Activated T-cell treated with anti-CD3 and anti-CD28 coated beads for 48 hours (primary cell): ENCODE data around the gene TRIM29.
A peak's percentile ranks its signal among the peaks of the same experiment; 100 is the strongest.

ENCODE experiments used
- DNase-seq: peaks from one replicate; pipeline ENCODE4 v3.0.0-alpha.2; 2020; ENCODE audit warnings: low read depth

The TRIM29 gene

DNA sequence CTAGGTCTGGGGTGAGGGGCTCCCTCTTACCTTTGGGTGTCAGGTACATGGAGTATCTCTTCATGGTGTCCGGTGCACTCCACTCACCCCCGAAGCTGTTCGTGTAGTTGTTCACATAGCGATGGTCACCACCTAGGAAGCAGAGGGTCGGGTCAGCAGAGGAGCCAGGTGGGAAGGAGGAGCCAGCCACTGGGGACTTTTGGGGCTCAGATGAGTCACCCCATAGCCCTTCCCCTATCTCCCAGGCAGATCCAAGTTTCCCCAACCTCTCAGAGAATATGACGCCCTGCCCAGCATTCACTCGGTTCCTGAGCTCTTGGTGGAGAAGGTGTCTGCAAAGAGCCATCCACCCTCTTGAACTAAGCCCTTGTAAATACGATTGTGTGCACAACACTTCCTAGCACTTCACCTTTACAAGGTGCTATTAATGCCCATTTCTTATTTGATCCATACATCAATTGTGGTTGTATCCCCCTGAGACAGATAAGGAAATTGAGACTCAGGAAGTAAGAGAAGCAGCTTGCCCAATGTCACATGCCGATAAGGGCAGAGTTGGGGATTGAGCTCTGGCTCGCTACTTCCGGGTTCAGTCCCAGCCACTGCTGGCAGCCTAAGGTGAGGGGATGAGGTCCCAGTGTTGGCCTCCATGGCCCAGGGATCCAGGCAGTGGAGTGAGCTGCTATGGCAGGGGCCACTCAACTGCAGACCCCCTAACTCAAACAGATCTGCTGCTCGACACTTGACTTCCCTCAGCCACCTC lies 14.8 kb downstream of the TRIM29 start:
- no peak for DNase-seq

DNA sequence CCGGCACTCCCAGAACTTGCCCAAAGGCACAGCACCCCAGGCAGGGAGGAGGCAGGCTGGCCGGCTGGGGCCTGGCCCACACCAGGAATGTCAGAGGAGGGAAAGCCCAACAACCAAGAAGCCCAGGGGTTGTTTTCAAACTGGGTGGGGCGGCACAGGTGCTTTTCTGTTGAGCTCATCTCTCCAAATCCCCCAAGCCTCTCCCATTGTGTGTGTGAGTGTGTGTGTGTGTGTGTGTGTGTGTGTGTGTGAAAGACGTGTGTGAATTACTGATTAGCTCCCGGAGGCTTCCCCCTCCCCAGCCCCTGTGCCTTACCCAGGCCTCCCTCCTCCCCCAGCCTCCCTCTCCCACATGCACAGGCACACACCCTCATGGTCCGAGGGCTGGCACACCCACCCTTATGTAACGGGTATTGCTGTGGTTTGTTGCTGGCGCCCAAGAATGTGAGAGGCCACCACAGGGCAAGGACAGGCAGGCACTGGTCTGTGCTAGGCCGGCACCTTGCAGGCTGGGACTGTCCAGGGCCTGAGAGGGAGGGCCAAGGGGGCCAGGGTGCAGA lies 15.9 kb downstream of the TRIM29 start:
- no peak for DNase-seq

DNA sequence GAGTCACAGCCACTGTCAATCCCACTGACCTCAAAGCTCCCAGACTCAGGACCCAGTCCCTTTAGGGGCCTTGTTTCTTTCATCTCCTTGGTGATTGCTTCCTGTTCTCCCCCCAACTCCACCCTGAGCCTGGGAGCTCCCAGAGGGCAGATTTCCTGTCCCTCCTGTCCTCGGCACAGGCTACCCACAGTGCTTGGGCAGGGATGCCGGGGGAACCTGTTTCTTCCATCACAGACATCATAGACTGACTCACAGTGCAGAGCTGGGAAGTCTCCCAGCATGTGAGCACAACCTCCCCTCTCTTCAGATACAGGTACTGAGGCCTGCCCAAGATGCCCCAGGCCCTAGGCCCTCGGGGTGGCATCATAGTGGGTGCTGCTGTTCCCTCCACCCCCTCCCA lies 16.6 kb downstream of the TRIM29 start:
- no peak for DNase-seq

DNA sequence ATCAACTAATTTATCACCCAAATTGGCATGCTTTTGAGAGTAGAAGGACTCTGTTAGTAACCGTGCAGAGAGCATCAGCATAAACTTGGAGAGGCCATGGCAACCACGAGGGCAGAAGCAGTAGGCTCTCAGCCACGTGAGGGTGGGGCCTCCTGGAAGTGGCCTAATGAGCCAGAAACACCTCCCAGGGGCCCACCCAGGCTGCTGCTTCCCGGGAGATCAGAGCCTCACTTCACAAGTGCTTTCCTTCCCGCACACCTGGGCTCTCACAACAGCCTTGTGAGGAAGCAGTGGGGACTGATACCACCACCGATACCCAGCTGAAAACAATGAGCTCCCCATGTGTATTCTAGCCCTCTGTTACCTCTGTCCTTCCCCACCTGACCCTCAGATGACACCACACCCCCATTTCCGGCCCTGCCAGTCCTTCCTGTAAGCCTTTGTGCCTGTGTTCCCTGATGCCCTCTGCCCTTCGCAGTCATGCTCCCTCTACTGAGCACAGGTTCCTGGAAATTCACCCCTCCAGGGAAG lies 17.0 kb downstream of the TRIM29 start:
- no peak for DNase-seq

DNA sequence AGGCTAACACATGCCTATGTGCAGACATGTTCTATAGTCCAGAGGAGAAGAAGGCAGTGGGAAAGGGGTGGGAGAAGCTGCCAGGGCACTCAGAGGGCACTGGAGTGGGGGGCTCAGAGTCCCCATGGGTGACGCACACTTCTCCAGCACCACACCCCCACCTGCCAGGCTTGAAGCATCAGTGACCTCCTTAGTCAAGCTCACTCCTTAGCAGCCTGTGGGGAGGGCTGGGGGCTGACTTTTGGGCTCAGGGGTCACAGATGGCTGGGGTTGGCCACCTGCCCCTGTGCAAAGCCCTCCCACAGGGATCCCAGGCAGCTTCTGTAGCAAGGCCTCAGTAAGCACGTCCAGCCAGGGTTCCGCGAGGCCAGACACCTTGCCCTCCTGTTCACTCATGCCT lies 18.8 kb downstream of the TRIM29 start:
- DNase-seq = no peak

DNA sequence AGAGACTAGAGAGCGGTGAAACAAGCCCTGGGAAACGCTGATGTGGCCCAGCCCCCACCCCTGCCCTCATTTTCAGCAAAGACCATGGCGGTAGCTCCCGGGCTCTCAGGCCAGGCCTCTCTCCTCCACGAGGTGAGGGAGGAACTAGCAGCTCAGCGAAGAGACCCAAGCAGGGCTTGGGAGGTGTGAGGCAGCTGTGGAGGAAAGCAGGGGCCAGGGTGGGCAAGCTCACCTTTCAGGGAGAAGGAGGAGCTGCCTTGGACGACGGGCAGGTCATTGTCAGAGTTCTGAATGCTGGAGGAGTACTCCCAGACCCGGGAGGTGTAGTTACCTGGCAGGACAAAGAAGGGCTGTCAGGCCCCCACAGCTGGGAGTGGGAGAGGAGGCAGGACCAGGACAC lies 19.9 kb downstream of the TRIM29 start:
- no peak for DNase-seq

DNA sequence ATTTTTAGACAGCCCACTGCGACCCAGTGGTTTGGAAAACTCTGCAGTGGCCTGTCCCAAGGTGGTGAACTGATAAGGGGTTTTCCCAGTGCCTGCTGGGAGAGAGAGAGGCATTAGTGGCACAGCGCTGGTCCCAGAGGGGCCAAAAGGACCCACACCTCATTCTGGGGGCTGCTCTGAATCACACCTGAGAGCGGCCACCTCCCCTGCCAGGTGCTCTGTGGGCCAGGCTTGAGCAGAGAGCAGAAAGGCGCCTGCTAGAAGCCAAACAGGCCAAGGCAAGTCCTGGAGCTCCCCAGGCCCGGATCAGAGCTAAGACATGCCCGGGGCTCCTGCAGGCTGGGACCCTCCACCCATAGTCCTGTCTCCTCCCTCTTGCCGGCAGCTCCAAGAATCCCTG lies 20.9 kb downstream of the TRIM29 start:
- DNase-seq = no peak

DNA sequence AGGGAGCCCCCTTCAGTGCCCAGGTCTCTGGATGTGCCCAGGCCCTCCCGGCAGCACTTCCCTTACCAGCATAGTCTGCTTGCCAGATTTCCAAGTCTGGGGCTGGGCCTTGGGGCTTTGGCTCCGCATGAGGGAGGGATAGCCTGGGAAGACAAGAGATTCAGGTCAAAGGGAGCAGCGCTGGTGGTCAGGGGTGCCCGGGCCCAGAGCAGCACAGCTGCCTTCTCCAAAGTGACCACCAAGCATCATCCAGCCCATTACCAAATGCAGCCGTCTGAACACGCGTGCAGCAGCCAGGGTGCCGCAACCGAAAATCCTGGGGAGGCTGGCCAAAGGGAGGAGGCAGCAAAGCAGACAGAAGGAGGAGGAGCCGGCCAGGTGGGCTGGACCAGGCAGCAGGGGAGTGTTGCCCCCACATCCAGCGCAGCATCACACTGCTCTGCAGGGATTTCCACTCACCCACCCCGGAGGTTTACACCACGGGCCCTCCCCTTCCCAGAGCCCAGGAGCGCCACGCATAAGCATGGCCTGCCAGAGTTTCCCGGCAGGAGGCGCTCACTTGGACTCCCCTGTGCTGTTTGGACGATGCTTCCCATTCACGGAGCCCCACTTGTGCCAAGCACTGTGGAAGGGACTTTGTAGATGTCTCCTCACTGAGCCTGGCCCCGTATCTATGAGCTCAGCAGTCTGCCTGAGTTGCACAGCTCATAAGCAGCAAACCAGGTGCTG lies 22.5 kb downstream of the TRIM29 start:
- DNase-seq = no peak

DNA sequence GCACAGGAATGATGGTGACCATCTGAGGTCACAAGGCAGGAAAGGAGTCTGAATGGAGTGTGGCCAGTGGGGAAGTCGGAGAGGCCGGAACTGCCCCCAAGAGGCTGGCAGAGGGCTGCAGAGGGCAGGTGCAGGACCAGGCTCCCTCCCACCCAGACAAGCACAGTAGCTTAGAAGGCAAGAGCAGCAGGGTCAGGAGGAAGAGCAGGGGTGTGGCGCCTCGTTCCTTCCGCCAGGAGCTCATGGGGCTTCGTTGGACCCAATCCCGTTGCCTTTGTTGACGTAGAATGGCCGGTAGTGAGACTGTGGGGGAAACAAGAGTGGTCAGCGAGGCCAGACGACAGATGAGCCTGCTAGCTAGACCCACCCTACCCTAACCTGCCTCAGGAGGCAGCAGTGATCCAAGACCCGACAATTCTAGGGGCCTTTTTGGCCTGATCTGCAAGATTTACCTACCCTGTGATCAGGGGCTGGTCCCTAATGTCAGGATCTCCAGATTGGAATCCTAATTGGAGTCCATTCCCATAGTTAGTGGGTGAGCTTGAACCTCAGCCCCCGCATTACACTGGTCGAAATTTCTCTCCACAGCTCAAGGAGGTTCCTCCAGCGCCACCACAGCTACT lies 25.6 kb downstream of the TRIM29 start:
- DNase-seq = no peak

DNA sequence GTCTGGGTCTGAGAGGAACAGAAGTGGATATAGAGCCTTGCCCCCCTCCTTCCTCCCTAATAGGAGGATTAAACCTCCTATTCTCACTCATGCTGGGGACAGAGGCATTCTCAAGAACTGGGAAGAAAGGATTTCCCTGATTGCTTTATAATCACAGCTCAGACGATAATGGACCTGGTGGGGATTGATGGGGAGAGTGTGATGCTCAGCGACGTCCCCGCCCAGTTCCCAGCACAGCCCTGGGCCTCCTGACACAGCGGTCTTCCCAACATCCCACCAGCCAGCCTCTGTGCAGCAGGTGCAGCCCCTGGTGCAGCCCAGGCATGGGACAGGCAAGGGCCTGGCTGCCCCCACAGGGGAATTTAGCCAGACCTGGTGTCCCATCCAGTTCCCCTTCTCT lies 28.4 kb downstream of the TRIM29 start:
- no peak for DNase-seq

DNA sequence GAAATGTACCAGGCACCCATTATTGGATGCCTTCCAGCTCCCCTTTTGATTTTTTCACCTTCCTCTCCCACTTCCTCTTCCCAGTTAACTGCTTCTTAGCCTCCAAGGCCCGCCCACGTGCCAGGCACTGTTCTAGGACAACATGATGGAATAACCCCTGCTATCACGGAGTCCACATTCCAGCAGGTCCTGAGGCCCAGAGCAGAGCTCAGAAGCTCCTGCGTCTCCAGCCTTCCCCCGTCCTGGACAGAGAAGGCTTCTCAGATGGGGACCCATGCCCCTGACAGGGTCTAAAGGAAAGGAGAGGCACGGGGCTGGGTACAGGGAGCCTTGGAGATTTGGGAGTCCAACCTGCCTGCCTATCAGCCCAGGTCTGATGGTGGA lies 29.1 kb downstream of the TRIM29 start:
- no peak for DNase-seq

DNA sequence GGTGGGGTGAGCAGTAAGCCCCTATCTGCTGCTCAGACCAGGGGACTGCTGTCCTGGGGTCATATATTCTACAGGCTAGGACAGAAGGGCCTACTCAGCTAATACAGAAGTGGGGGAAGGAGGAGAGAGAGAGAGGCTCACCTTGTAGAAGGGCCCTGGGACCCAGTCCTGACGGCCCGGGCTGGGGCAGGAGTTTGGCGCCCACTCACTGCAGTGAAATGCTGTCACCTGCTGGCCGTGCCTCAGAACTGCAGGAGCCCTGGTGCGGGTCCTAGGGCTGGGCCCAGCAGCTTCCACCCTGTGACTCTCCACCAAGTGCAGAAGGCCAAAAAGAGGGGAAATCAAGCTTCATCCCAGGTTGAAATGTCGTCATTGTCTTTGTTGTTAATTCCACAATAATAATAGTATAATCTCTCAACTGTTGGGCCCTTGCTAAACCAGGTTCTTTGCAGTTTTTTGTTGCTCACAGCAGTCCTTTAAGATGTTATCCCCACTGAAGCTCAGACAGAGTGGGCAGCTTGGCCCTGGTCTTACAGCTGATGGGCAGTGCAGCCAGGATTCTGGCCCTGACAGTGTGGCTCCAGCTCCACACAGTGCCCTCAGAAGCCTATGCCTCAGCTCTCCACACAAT lies 29.6 kb downstream of the TRIM29 start:
- peak; percentile 63 for DNase-seq

DNA sequence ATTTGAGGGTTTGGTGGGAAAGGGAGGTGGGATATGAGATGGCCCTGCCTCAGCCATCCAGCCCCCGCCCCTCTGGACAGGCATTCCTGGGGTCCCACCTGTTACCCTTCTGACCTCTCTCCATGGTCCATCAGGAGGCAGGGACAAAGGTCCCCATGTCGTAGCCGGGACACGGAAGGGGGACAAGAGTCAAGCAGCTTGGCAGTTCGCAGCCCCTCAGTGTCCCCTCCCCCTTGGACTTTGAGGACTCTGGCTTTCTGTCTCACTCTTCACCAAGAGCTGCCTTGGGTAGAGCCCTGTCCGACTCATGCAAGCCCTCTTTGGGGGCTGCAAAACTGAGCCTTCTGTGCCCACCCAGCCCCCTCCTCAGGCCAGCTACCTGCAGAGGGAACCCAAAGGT lies 30.2 kb downstream of the TRIM29 start:
- no peak for DNase-seq

DNA sequence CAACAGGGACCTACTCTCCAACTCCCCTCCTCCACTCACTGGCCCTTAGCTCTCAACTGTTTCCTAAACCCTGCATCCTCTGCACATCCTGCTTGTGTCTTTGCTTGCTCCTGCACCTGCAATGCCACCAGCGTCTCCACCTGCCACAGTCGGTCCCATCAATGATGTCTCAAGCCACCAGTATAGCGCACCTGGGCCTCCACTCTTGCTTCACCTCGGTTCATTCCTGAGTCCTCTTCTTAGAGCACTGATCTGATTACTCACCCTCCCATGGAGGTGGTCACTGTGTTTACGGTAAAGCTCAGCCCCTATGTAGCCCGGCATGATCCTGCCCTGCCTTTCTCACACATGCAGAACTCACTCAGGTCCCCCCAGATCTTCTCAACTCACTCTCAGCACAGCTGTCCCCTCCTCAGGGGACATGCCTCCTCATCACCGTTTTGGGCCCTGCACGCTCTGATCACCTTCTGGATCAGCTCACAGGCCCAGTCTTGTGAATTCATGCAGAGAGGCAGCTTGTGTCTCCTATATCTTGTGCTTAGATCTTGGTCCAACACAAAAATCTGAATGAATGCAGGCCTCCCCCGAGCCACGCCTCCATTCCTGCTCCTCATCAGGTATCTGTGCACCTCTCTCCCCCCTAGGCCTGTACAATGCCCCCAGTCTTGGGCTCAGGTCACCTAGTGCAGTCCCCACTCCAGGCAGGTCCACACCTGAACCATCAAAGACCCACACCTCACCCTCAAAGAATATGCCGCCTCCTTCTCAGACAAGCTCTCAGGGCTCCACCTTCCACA lies 31.4 kb downstream of the TRIM29 start:
- no peak for DNase-seq

DNA sequence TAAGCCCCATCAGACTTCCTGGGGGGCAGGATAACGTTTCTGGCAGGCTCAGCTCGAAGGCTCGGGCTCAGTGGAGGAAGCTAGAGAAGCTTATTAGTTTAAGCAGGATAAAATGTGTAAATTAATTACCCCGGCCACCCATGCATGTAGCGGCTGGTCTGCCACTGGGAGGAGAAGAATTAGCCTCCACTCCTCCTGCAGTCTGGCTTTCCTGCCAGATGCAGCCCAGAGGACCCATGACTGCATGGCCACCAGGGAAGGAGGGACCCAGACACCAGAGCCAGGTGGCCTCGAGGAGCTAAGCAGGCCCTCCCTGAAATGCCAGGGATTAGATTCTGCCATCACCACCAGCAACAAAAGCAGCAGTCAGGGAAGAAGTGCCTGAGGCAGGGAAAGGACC lies 32.3 kb downstream of the TRIM29 start:
- DNase-seq = no peak

DNA sequence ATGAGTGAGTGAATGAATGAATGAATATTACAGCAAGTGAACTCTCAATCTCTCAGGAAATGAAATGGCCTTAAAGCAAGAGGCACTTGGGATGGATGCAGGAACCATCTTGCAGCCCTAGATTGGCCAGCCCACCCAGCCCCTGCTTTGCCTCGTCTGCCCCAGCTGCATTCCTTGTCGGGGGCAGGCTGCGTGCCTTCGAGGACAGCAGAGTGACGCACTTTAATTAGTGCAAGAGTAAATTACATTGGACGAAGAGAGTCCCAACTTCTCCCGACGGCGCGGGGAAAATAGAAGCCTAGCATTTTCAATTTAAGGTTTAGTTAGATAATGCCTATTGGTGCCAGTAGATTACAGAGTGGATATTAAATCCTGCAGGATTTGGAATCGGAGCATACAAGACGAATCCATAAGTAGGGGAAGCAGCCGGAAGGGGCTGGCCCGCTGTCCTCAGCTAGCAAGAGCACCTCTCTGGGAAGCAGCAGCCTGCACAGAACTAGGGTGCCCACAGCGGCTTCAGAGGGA lies 33.8 kb downstream of the TRIM29 start:
- DNase-seq = no peak

DNA sequence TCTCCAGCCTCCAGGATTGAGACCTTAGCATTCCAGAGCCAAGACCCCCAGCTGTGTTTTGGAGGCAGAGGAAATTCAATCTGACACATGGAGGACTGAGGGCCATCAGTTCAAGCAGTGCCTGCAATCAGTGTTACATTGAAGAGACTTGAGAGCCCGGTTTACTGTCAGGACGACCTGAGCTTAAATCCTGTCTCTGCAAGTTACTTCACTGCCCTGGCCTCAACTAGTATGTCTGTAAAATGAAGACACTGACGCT lies 35.1 kb downstream of the TRIM29 start:
- DNase-seq = no peak

DNA sequence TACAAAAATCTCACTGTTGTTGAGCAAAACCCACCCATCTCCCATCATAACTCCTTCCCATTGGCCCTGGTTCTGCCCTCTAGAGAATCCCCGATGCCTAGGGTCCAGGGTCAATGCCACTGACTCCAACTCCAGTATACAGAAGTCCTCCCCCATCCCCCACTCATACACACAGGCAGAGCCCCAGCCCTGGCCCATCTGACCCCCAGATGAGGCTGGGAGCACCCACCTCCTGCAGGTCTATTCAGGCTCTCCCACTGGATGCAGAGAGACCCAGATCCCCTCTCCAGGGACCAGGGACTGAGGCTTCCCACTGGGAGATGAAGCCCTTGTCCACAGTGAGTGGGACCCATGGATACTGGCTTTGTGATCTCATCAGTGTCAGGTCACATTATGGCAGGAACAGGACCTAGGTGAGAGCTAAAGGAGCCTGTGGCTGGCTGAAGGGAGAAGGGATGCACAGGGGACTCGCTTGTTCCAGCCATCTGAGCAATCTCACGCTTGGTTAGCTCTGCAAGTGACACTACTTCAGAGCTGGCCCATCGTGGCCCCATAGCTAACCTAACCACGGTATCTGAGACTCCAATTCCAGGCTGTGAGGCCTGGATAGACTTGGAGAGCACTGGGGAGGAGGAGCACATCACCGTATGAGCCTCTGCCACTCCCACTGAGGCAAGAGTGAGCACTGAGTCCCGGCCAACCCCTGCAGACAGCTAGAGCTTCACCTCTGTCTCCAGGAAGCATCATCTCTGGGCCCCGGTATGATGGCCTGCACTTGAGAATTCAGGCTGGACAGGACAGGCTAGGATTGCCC lies 35.7 kb downstream of the TRIM29 start:
- DNase-seq = no peak

DNA sequence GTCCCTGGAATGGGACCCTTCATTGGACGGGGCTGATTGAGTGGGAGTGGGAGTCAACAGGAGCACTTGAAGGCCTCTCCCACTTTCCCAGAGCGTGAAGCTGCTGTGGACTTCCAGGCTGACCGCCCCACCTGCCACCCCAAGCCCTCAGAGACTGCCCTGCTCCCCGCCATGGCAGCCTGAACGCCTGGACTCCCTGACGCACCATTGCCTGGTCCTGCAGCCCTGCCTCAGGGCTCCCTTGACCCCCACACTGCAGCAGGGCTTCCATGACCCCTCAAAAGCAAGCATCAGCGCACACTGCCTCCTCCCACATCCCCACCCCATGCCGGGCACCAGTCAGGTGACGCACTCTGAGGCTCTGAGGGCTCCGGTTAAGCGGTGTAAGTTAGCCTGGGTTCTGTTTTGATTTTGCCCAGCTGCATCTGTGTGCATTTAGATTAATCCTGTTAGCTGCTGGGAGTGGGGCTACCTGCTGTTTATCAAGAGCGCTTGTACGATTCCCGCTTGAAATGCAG lies 39.4 kb downstream of the TRIM29 start:
- no peak for DNase-seq

DNA sequence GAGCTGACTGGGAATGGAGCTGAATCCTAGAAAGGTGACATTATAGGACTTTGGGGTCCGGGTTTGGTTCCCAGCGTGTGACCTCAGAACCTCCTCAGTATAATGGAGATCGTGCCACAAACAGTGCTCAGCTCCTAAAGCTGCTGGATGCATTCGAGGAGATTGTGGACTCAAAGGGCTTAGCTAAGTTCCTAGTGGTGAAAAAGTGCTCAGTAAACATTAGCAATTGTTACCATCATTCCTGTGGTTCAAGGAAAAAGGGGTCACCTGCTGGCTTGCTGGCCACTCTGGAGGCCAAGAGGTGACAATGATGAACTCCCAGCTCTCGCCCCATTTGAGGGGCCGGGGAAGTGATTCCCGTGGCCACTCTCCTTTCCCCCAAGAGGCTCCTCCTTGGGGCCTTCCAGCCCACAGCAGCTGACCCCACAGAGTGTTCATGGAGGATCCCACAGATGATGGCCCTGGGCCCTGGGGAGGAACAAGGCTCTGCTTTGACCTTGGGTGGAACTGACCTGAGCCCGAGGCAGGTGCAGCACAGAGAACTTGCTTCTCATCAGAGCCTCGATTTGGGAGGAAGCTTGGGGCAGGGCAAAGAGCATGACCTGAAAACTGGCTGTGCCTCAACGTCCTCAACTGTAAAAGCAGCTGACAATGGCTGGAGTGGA lies 40.1 kb downstream of the TRIM29 start:
- DNase-seq = no peak
